Sigmoid colon (tissue), 7 donors: ENCODE results near the gene CDH13. TPM values are rescaled to one million over a fixed set of nuclear protein-coding genes. Genes with fewer than 3 reads are reported as not detected.
A peak's percentile ranks its signal among the peaks of the same experiment; 100 is the strongest.

ENCODE experiments used
- DNase-seq: peaks from one replicate; pipeline ENCODE4 v3.0.0-alpha.2; 2019
- H3K27ac ChIP-seq, 4 donors: fragments of 200-600 bp; sonication (generic); one replicate each; pipeline ENCODE4 v1.5.1; 2016 to 2019; ENCODE audit warnings: mild to moderate bottlenecking in 1 of 4
- H3K27me3 ChIP-seq, 3 donors: fragments of 200-600 bp; sonication (generic); one replicate each; pipeline ENCODE4 v1.5.1; 2019; ENCODE audit warnings: mild to moderate bottlenecking in 1 of 3
- H3K36me3 ChIP-seq, 4 donors: fragments of 200-600 bp; sonication (generic); one replicate each; pipeline ENCODE4 v1.5.1; 2016 to 2019
- H3K4me1 ChIP-seq, 4 donors: fragments of 200-600 bp; sonication (generic); one replicate each; pipeline ENCODE4 v1.5.1; 2017 to 2019
- H3K4me3 ChIP-seq, 4 donors: fragments of 200-600 bp; sonication (generic); one replicate each; pipeline ENCODE4 v1.5.1; 2017 to 2019; ENCODE audit warnings: mild to moderate bottlenecking in 2 of 4, moderate library complexity in 1 of 4
- H3K9me3 ChIP-seq, 4 donors: fragments of 200-600 bp in 3 of 4; sonication (generic) in 3 of 4; one replicate each; pipeline versions ENCODE4 v1.5.1 to v1.6.1; 2013 to 2019
- CTCF ChIP-seq, 4 experiments: fragments of 450-650 bp in 3 of 4; fragments of 200-600 bp in 1 of 4; IDR thresholded peaks; one replicate each; pipeline ENCODE4 v1.5.1; 2016 to 2019; ENCODE audit warnings: antibody characterized with exemption in 4 of 4, mild to moderate bottlenecking in 3 of 4, moderate library complexity in 2 of 4
- EP300 ChIP-seq, 4 donors: sonication (generic); formaldehyde crosslinking; IDR thresholded peaks; one replicate each; pipeline ENCODE4 v1.6.1; 2017; ENCODE audit warnings: antibody characterized with exemption in 4 of 4
- POLR2A ChIP-seq, 2 donors: fragments of 450-650 bp; IDR thresholded peaks; one replicate each; pipeline ENCODE4 v1.6.1; 2016; ENCODE audit warnings: antibody characterized with exemption in 2 of 2, mild to moderate bottlenecking in 2 of 2, moderate library complexity in 2 of 2
- POLR2AphosphoS5 ChIP-seq, 4 donors: sonication (generic); formaldehyde crosslinking; IDR thresholded peaks; one replicate each; pipeline ENCODE4 v1.6.1; 2017; ENCODE audit warnings: antibody characterized with exemption in 4 of 4
- WGBS, 2 donors: extraction: QIAGEN DNeasy Blood & Tissue Kit; methylation state at CpG; one replicate each; pipeline ENCODE4 v1.1.7; 2013; 5-methylcytosine and 5-hydroxymethylcytosine counted together
- intact Hi-C: fragments of 100-400 bp; cut with DNase I; formaldehyde crosslinking; loops from one replicate; pipeline ENCODE4 v1.15.1; 2023
- polyA plus RNA-seq, 3 donors: library from polyadenylated mRNA; stranded (reverse); fragments of 200-250 nt; gene quantifications; one replicate each; pipeline ENCODE4 v1.2.3, GENCODE V29; 2013
- total RNA-seq, 4 donors: library from RNA; depleted of rRNA; stranded (reverse); fragments of >200 nt; gene quantifications; one replicate each; pipeline ENCODE4 v1.1.0, GENCODE V29; 2016
- donor health status: healthy with polysubstance abuse.
- donor health status: Bipolar disorder and iron deficiency.
- donor health status: healthy.

The CDH13 gene
- total and polyA plus RNA-seq, 7 donors, result 0.60 to 17.6 (median 11.8) TPM

- WGBS, 2 donors, result 68 to 76% methylated on average over 4 of the region's 4 CpGs
Measured at GRCh38 chr16:83134638-83135037, 507.9 kb downstream of the CDH13 start.

GRCh38 chr16:83136419-83136818 is 509.6 kb downstream of the CDH13 start:
- DNase-seq, result no peak
- Histone ChIP-seq H3K36me3 (no peaks in the 10 kb centered on the region), H3K27me3 (no peaks in the 10 kb centered on the region), H3K9me3 (no peaks in the 10 kb centered on the region), H3K4me3 (no peak overlapping the region), H3K4me1 (peaks cover 0 to 5% (median 0%) of the 10 kb centered on the region in 4 donors), H3K27ac (peak overlapping the region in 1 of 4 donors; percentile 42)
- TF ChIP-seq CTCF (IDR thresholded peaks at IDR 0.05) (no peak), EP300 (IDR thresholded peaks at IDR 0.05) (no peak), POLR2AphosphoS5 (IDR thresholded peaks at IDR 0.05) (no peak), POLR2A (IDR thresholded peaks at IDR 0.05) (no peak)
- intact Hi-C loops, result no loop called here
- WGBS, 2 donors, result 88 to 89% methylated on average over 9 of the region's 9 CpGs

More at GRCh38 chr16:83134638-83135037, 507.9 kb downstream of the CDH13 start:
- intact Hi-C loops, result no loop called here
- no peak for TF ChIP-seq POLR2A (IDR thresholded peaks at IDR 0.05)
- no peak for TF ChIP-seq POLR2AphosphoS5 (IDR thresholded peaks at IDR 0.05)
- no peak for TF ChIP-seq CTCF (IDR thresholded peaks at IDR 0.05)
- no peak for TF ChIP-seq EP300 (IDR thresholded peaks at IDR 0.05)
- peaks cover 0 to 5% (median 0%) of the 10 kb centered on the region in 4 donors for H3K4me1 ChIP-seq
- DNase-seq, result no peak
- no peaks in the 10 kb centered on the region for H3K9me3 ChIP-seq
- H3K36me3 ChIP-seq, result no peaks in the 10 kb centered on the region
- no peak overlapping the region for H3K4me3 ChIP-seq
- H3K27me3 ChIP-seq, result no peaks in the 10 kb centered on the region
- H3K27ac ChIP-seq, result no peak overlapping the region

- H3K36me3 ChIP-seq, result no peaks in the 10 kb centered on the region
- H3K27me3 ChIP-seq, result no peaks in the 10 kb centered on the region
- H3K27ac ChIP-seq, result peak overlapping the region in 2 of 4 donors; percentile 8 to 42
- 63 to 72% methylated on average over 5 of the region's 5 CpGs for WGBS, 2 donors
- no peak for DNase-seq
- H3K9me3 ChIP-seq, result no peaks in the 10 kb centered on the region
- H3K4me3 ChIP-seq, result peak overlapping the region in 3 of 4 donors; percentile 31 to 38 (median 34)
- TF ChIP-seq EP300 (IDR thresholded peaks at IDR 0.05) (no peak), POLR2AphosphoS5 (IDR thresholded peaks at IDR 0.05) (no peak), CTCF (IDR thresholded peaks at IDR 0.05) (no peak), POLR2A (IDR thresholded peaks at IDR 0.05) (no peak)
- intact Hi-C loops, result no loop called here
- H3K4me1 ChIP-seq, result peaks cover 0 to 5% (median 0%) of the 10 kb centered on the region in 4 donors
Measured at GRCh38 chr16:83136924-83137323, 510.2 kb downstream of the CDH13 start.

GRCh38 chr16:83137326-83137781 is 510.6 kb downstream of the CDH13 start:
- 7 to 35% methylated on average over 17 of the region's 17 CpGs for WGBS, 2 donors
- H3K9me3 ChIP-seq, result no peaks in the 10 kb centered on the region
- no peaks in the 10 kb centered on the region for H3K36me3 ChIP-seq
- no peaks in the 10 kb centered on the region for H3K27me3 ChIP-seq
- peak overlapping the region; percentile 18 to 38 (median 32) for H3K4me3 ChIP-seq
- intact Hi-C loops, result no loop called here
- peaks cover 0 to 5% (median 0%) of the 10 kb centered on the region in 4 donors for H3K4me1 ChIP-seq
- TF ChIP-seq EP300 (IDR thresholded peaks at IDR 0.05) (no peak), POLR2AphosphoS5 (IDR thresholded peaks at IDR 0.05) (no peak), CTCF (IDR thresholded peaks at IDR 0.05) (no peak), POLR2A (IDR thresholded peaks at IDR 0.05) (no peak)
- H3K27ac ChIP-seq, result peak overlapping the region in 2 of 4 donors; percentile 8 to 42
- DNase-seq, result no peak

GRCh38 chr16:83137894-83138293 is 511.1 kb downstream of the CDH13 start:
- peaks cover 0 to 5% (median 0%) of the 10 kb centered on the region in 4 donors for H3K4me1 ChIP-seq
- 62 to 85% methylated on average over 5 of the region's 5 CpGs for WGBS, 2 donors
- intact Hi-C loops, result no loop called here
- H3K27me3 ChIP-seq, result no peaks in the 10 kb centered on the region
- TF ChIP-seq EP300 (IDR thresholded peaks at IDR 0.05) (no peak), CTCF (IDR thresholded peaks at IDR 0.05) (no peak), POLR2AphosphoS5 (IDR thresholded peaks at IDR 0.05) (no peak), POLR2A (IDR thresholded peaks at IDR 0.05) (no peak)
- H3K36me3 ChIP-seq, result no peaks in the 10 kb centered on the region
- H3K27ac ChIP-seq, result peak overlapping the region in 1 of 4 donors; percentile 42
- peak overlapping the region; percentile 18 to 38 (median 32) for H3K4me3 ChIP-seq
- no peaks in the 10 kb centered on the region for H3K9me3 ChIP-seq
- DNase-seq, result no peak
